Activated T-helper 2 cell treated with anti-CD3 and anti-CD28 coated beads, Interferon-gamma antibody, Interleukin-2, Interleukin-4, amounts not matched to agents 10 μg/mL and 5 μg/mL and 100 μg/mL, durations not matched to agents 14 hours and 24 hours and 36 hours (primary cell): ENCODE measurements around the gene ZNF787. TPM values are rescaled to one million over a fixed set of nuclear protein-coding genes. Genes with fewer than 3 reads are reported as not detected.
A peak's percentile ranks its signal among the peaks of the same experiment; 100 is the strongest.
"Not testable (repeated sequence)": the region's sequence is repeated elsewhere in the genome, so short reads cannot be mapped to it uniquely, and the experiment has no call there.

ENCODE experiments used
- DNase-seq: peaks from one replicate; pipeline ENCODE4 v3.0.0; 2021; ENCODE audit warnings: low spot score
- H3K27ac Mint-ChIP-seq: one replicate; pipeline ENCODE4 v1.8.0; 2021; ENCODE audit warnings: mixed read lengths
- H3K27me3 Mint-ChIP-seq: one replicate; pipeline ENCODE4 v1.8.0; 2021; ENCODE audit warnings: low read depth, mixed read lengths
- H3K36me3 Mint-ChIP-seq: one replicate; pipeline ENCODE4 v1.8.0; 2021; ENCODE audit warnings: low read depth, mixed read lengths
- H3K4me1 Mint-ChIP-seq: one replicate; pipeline ENCODE4 v1.8.0; 2021; ENCODE audit warnings: low read depth, mixed read lengths
- H3K4me3 Mint-ChIP-seq: one replicate; pipeline ENCODE4 v1.8.0; 2021; ENCODE audit warnings: low read depth, mild to moderate bottlenecking, moderate library complexity, mixed read lengths
- H3K9me3 Mint-ChIP-seq: one replicate; pipeline ENCODE4 v1.8.0; 2021; ENCODE audit warnings: mixed read lengths
- intact Hi-C: fragments of 100-400 bp; cut with micrococcal nuclease; formaldehyde crosslinking; loops from one replicate; pipeline ENCODE4 v1.15.1; 2023
- total RNA-seq: library from RNA; stranded (reverse); gene quantifications from 2 replicates; pipeline ENCODE4 v1.2.3, GENCODE V29; 2022

ZNF787 gene
- total RNA-seq, 1 donor from 2014 or later, result 35.7 TPM

DNA sequence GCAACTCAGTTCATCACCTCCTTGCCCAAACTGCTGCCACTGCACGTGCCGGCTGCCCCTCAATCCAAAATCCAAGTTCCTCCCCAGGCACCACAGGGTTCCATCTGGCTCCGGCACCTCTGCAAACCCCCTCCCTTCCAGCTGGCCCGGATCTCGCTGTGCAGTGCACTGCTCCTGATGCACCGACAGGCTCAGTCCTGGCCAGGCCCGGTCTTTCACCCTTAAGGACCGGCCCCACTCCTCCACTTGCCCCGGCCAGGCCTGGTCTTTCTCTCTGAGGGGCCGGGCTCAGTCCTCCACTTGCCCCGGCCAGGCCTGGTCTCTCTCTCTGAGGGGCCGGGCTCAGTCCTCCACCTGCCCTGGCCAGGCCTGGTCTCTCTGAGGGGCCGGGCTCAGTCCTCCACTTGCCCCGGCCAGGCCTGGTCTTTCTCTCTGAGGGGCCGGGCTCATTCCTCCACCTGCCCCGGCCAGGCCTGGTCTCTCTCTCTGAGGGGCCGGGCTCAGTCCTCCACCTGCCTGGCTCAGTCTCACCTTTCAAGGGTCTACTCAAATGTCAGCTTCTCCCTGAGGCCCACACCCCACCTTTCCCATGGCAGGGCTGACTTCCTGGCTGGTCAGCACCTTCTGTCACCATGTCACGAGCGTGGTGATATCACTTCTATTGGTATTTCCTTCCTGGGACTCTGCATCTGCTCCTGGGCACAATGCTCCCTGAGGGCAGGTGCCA lies 6.9 kb downstream of the ZNF787 start:
- no peak for DNase-seq
- peaks cover 32% of the 10 kb centered on the region for H3K4me1 Mint-ChIP-seq

GRCh38 chr19:56113074-56113632 lies 7.9 kb downstream of the ZNF787 start:
- intact Hi-C loops, result no loop called here
- H3K4me3 Mint-ChIP-seq, result no peak overlapping the region
- H3K36me3 Mint-ChIP-seq, result peaks cover 7% of the 10 kb centered on the region
- no peak for DNase-seq
- H3K27ac Mint-ChIP-seq, result peak overlapping the region; percentile 46
- peaks cover 30% of the 10 kb centered on the region for H3K4me1 Mint-ChIP-seq
- H3K27me3 Mint-ChIP-seq, result no peaks in the 10 kb centered on the region
- H3K9me3 Mint-ChIP-seq, result no peaks in the 10 kb centered on the region

More for the DNA sequence above, 6.9 kb downstream of the ZNF787 start:
- H3K27ac Mint-ChIP-seq, result no peak overlapping the region
- intact Hi-C loops, result no loop called here
- H3K36me3 Mint-ChIP-seq, result peaks cover 9% of the 10 kb centered on the region
- H3K4me3 Mint-ChIP-seq, result no peak overlapping the region
- no peaks in the 10 kb centered on the region for H3K27me3 Mint-ChIP-seq
- no peaks in the 10 kb centered on the region for H3K9me3 Mint-ChIP-seq

DNA sequence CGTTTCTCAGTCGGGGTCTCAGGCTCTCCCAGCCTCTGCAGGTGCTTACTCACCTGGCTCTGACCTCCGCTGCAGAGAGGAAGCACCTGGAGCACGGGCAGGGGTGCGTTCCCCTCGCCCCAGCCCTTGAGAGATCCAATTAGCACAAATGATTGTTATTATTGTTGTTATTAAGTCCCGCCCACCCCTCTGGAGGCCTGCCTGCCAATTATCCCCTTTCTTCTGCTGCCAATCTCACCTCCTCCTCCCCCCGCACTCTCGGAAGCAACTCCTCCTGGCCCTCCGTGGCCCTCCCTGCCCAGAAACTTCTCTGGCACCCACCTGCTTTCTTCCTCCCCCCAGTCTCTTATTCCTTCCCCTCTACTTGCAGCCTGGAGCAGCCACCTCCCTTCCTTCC lies 8.8 kb downstream of the ZNF787 start:
- Mint-ChIP-seq H3K4me3 (no peak overlapping the region), H3K27ac (peak overlapping the region; percentile 74), H3K9me3 (no peaks in the 10 kb centered on the region), H3K4me1 (peaks cover 30% of the 10 kb centered on the region), H3K27me3 (no peaks in the 10 kb centered on the region), H3K36me3 (peaks cover 3% of the 10 kb centered on the region)
- intact Hi-C loops, result no loop called here
- no peak for DNase-seq

DNA sequence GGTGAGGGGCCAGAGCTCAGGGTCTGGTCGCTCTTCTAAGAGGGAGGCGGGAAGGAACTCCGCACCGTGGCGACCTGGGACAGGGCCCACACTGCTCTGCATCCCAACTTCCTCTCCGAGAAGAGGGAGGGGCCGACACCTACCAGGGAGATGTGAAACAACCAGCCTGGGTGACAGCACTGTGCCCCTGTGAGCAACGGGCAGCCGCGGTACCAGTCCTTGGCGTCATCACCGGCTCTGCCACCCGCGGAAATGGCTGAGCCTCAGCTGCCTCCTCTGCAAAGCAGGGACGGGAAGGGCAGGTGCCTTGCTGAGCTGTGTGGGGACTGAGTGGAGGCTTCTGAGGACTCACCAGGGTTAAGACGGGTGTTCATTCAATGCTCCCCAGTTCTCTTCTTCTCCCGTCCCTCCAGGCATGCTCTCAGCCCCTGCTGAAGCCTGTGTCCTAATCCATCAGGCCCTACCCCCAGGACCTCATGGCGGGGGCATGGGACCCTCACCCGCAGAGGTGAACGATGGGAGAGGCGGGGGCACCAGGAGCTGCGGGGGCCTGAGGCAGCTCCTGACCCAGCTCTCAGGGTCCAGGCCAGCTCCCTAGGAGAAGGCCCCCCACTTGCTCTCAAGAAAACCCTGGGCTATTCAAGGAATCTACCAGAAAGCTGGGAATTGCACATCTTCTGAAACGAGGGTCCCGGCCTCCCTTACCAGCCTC lies 9.3 kb downstream of the ZNF787 start:
- H3K4me1 Mint-ChIP-seq, result peaks cover 32% of the 10 kb centered on the region
- H3K4me3 Mint-ChIP-seq, result no peak overlapping the region
- H3K27ac Mint-ChIP-seq, result no peak overlapping the region
- peaks cover 5% of the 10 kb centered on the region for H3K36me3 Mint-ChIP-seq
- DNase-seq, result no peak
- H3K9me3 Mint-ChIP-seq, result no peaks in the 10 kb centered on the region
- intact Hi-C loops, result no loop called here
- no peaks in the 10 kb centered on the region for H3K27me3 Mint-ChIP-seq

DNA sequence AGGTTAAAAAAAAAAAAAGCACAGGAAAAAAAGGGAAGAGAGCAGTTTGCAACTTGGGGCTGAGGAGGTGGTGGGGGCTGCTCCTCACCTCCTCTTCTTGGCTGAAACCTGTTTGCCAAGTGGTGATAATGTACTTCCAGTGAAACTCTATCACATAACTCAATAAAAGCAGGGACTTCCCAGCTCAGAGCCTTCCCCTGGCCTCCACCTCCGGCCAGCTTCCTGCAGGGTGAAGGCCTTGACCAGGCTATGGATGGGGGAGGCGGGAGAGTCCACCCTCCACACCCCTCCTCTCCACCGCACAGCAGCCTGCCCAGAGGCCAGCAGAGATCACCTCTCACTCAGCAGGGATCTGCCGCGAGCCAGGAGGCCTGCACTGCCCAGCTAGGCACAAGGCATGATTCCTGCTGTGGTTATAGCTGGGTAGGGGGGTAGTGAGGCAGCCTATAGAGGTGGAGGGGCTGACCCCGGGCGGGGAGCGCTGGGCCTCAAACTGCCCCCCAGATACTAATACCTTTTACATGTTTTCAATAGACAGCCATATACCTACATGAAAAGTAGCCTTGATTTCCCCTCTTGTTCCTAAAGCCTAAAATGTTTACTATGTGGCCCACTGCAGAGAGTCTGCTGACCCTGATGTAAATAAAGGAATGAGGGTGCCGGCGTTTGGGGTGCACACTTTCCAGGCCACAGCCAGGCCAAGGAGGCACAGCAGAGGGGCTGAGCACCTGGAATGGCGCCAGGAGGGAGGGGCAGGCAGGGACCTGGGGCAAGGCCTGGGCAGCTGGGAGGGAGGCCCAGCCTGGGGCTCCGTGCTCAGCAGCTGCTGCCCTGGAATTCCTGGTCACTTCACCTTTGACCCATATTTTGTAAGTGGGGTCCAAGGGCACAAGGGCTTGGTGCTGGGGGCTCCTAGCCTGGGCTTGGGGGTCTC lies 10.3 kb downstream of the ZNF787 start:
- DNase-seq, result no peak
- H3K27me3 Mint-ChIP-seq, result no peaks in the 10 kb centered on the region
- H3K4me1 Mint-ChIP-seq, result peaks cover 35% of the 10 kb centered on the region
- no peak overlapping the region for H3K27ac Mint-ChIP-seq
- H3K36me3 Mint-ChIP-seq, result peaks cover 13% of the 10 kb centered on the region
- intact Hi-C loops, result no loop called here
- no peaks in the 10 kb centered on the region for H3K9me3 Mint-ChIP-seq
- H3K4me3 Mint-ChIP-seq, result no peak overlapping the region

GRCh38 chr19:56109226-56109625 lies 11.9 kb downstream of the ZNF787 start:
- peaks cover 37% of the 10 kb centered on the region for H3K4me1 Mint-ChIP-seq
- no peaks in the 10 kb centered on the region for H3K27me3 Mint-ChIP-seq
- H3K9me3 Mint-ChIP-seq, result no peaks in the 10 kb centered on the region
- peaks cover 11% of the 10 kb centered on the region for H3K36me3 Mint-ChIP-seq
- H3K4me3 Mint-ChIP-seq, result no peak overlapping the region
- no peak for DNase-seq
- no peak overlapping the region for H3K27ac Mint-ChIP-seq
- intact Hi-C loops, result no loop called here

GRCh38 chr19:56108447-56109195 lies 12.5 kb downstream of the ZNF787 start:
- Mint-ChIP-seq H3K4me1 (peaks cover 35% of the 10 kb centered on the region), H3K9me3 (no peaks in the 10 kb centered on the region), H3K27me3 (no peaks in the 10 kb centered on the region), H3K36me3 (peaks cover 11% of the 10 kb centered on the region), H3K27ac (no peak overlapping the region), H3K4me3 (no peak overlapping the region)
- DNase-seq, result no peak
- intact Hi-C loops, result no loop called here

- no peak for DNase-seq
- no peaks in the 10 kb centered on the region for H3K9me3 Mint-ChIP-seq
- intact Hi-C loops, result no loop called here
- H3K36me3 Mint-ChIP-seq, result peaks cover 11% of the 10 kb centered on the region
- H3K27ac Mint-ChIP-seq, result no peak overlapping the region
- H3K27me3 Mint-ChIP-seq, result no peaks in the 10 kb centered on the region
- H3K4me3 Mint-ChIP-seq, result no peak overlapping the region
- H3K4me1 Mint-ChIP-seq, result peaks cover 27% of the 10 kb centered on the region
These were observed 13.3 kb downstream of the ZNF787 start for GRCh38 chr19:56107626-56108351.

DNA sequence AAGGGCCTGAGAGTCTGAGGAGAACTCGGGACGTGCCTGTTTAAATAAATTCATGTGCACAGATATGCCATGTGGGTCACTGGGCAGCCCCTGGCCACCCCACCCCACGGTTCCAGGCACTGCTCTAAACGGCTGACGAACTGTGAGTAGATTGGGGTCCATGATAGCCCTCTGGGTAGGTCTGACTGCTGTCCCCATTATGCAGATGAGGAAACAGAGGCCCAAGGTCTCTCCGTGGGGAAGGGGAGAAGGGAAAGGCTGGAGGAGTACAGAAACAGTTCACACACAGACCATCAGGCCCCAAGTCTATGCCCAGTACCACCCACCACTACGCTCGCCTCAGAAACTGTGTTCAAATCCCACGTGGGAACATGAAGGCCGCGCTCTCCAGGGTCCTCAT lies 14.1 kb downstream of the ZNF787 start:
- Mint-ChIP-seq H3K27ac (no peak overlapping the region), H3K36me3 (peaks cover 11% of the 10 kb centered on the region), H3K27me3 (no peaks in the 10 kb centered on the region), H3K9me3 (no peaks in the 10 kb centered on the region), H3K4me3 (no peak overlapping the region), H3K4me1 (peaks cover 22% of the 10 kb centered on the region)
- DNase-seq, result no peak
- intact Hi-C loops, result no loop called here

GRCh38 chr19:56106397-56106849 lies 14.7 kb downstream of the ZNF787 start:
- Mint-ChIP-seq H3K27ac (no peak overlapping the region), H3K36me3 (peaks cover 14% of the 10 kb centered on the region)
- intact Hi-C loops, result no loop called here

GRCh38 chr19:56105831-56106396 lies 15.2 kb downstream of the ZNF787 start:
- DNase-seq, H3K4me3 Mint-ChIP-seq, intact Hi-C loops: not testable (repeated sequence)

More at GRCh38 chr19:56106397-56106849, 14.7 kb downstream of the ZNF787 start:
- no peak for DNase-seq
- Mint-ChIP-seq H3K27me3 (no peaks in the 10 kb centered on the region), H3K4me3 (no peak overlapping the region), H3K9me3 (no peaks in the 10 kb centered on the region), H3K4me1 (peaks cover 17% of the 10 kb centered on the region)

More at GRCh38 chr19:56105831-56106396, 15.2 kb downstream of the ZNF787 start:
- Mint-ChIP-seq H3K36me3 (peaks cover 19% of the 10 kb centered on the region), H3K27ac (peak overlapping the region; percentile 43), H3K4me1 (peaks cover 17% of the 10 kb centered on the region)
- not testable (repeated sequence) for H3K27me3 Mint-ChIP-seq, H3K9me3 Mint-ChIP-seq
